Esophagus squamous epithelium (tissue), 5 donors: ENCODE data around the gene C10orf71. TPM values are rescaled to one million over a fixed set of nuclear protein-coding genes. Genes with fewer than 3 reads are reported as not detected.

Experiments used
- DNase-seq: peaks from one replicate; lab custom pipeline; 2025; lab: John Stamatoyannopoulos, UW
- H3K27ac ChIP-seq, 4 donors: fragments of 200-600 bp; sonication (generic); one replicate each; pipeline ENCODE4 v1.5.1; 2016 to 2019; ENCODE audit warnings: mild to moderate bottlenecking in 1 of 4
- H3K27me3 ChIP-seq, 4 donors: fragments of 200-600 bp; sonication (generic); 1 replicate in 3 of 4; 2 replicates in 1 of 4; pipeline versions ENCODE4 v1.5.1 to v1.6.0; 2017 to 2021; ENCODE audit warnings: antibody characterized with exemption in 1 of 4
- H3K36me3 ChIP-seq, 3 donors: fragments of 200-600 bp; sonication (generic); one replicate each; pipeline ENCODE4 v1.5.1; 2016 to 2019
- H3K4me1 ChIP-seq, 3 donors: fragments of 200-600 bp; sonication (generic); one replicate each; pipeline ENCODE4 v1.5.1; 2017 to 2019
- H3K4me3 ChIP-seq, 4 donors: fragments of 200-600 bp; sonication (generic); 1 replicate in 3 of 4; 2 replicates in 1 of 4; pipeline ENCODE4 v1.5.1; 2016 to 2019; ENCODE audit warnings: mild to moderate bottlenecking in 2 of 4, moderate library complexity in 1 of 4
- H3K9me3 ChIP-seq, 3 donors: fragments of 200-600 bp; sonication (generic); one replicate each; pipeline ENCODE4 v1.5.1; 2016 to 2019
- CTCF ChIP-seq, 6 experiments: fragments of 450-650 bp in 4 of 6; fragments of 200-600 bp in 2 of 6; sonication (generic) in 2 of 6; IDR thresholded peaks; one replicate each; pipeline ENCODE4 v1.5.1; 2016 to 2019; ENCODE audit warnings: antibody characterized with exemption in 6 of 6, mild to moderate bottlenecking in 4 of 6, moderate library complexity in 4 of 6
- POLR2A ChIP-seq, 4 donors: fragments of 450-650 bp; IDR thresholded peaks; one replicate each; pipeline ENCODE4 v1.6.1; 2017; ENCODE audit warnings: antibody characterized with exemption in 4 of 4, mild to moderate bottlenecking in 4 of 4, moderate library complexity in 3 of 4
- WGBS, 2 donors: methylation state at CpG; one replicate each; pipeline ENCODE4 v1.1.5; 2018; 5-methylcytosine and 5-hydroxymethylcytosine counted together
- intact Hi-C: fragments of 100-400 bp; cut with DNase I; formaldehyde crosslinking; loops from one replicate; pipeline ENCODE4 v1.15.0; 2022
- total RNA-seq, 4 donors: library from RNA; depleted of rRNA; stranded (reverse); fragments of >200 nt; gene quantifications; one replicate each; pipeline ENCODE4 v1.1.0, GENCODE V29; 2016
- donor health status: DM: yes; HTN: yes; CAD: no.

The C10orf71 gene
- total RNA-seq, 4 donors from 2014 or later: under 0.01 TPM; not detected in 3

- peaks cover 0 to 24% (median 6%) of the 10 kb centered on the region in 3 donors for H3K4me1 ChIP-seq
- peaks cover 0 to 5% (median 0%) of the 10 kb centered on the region in 4 donors for H3K27me3 ChIP-seq
- H3K36me3 ChIP-seq: no peaks in the 10 kb centered on the region
- WGBS, 2 donors: 100% methylated on average over 1 of the region's 3 CpGs; no CpG with 5 or more reads in 1 of the 2 donors
- TF ChIP-seq POLR2A (IDR thresholded peaks at IDR 0.05): no peak
- no peak for TF ChIP-seq CTCF (IDR thresholded peaks at IDR 0.05)
- no peak for DNase-seq
- H3K9me3 ChIP-seq: no peaks in the 10 kb centered on the region
- no peak overlapping the region for H3K27ac ChIP-seq
- intact Hi-C loops: no loop called here
- no peak overlapping the region for H3K4me3 ChIP-seq
Measured at GRCh38 chr10:49295297-49295696, 3.7 kb upstream of the C10orf71 start.

GRCh38 chr10:49296382-49296781 lies 2.6 kb upstream of the C10orf71 start:
- Histone ChIP-seq H3K27me3 (peaks cover 0 to 5% (median 0%) of the 10 kb centered on the region in 4 donors), H3K27ac (no peak overlapping the region), H3K4me1 (peaks cover 0 to 24% (median 6%) of the 10 kb centered on the region in 3 donors), H3K36me3 (no peaks in the 10 kb centered on the region), H3K9me3 (no peaks in the 10 kb centered on the region), H3K4me3 (no peak overlapping the region)
- no peak for DNase-seq
- intact Hi-C loops: no loop called here
- 87% methylated on average over 5 of the region's 7 CpGs; no CpG with 5 or more reads in 1 of the 2 donors for WGBS, 2 donors
- no peak for TF ChIP-seq POLR2A (IDR thresholded peaks at IDR 0.05)
- TF ChIP-seq CTCF (IDR thresholded peaks at IDR 0.05): no peak

GRCh38 chr10:49296836-49297235 lies 2.1 kb upstream of the C10orf71 start:
- TF ChIP-seq POLR2A (IDR thresholded peaks at IDR 0.05): no peak
- no peak for TF ChIP-seq CTCF (IDR thresholded peaks at IDR 0.05)
- no peaks in the 10 kb centered on the region for H3K36me3 ChIP-seq
- H3K27me3 ChIP-seq: peaks cover 0 to 4% (median 0%) of the 10 kb centered on the region in 4 donors
- peaks cover 0 to 24% (median 6%) of the 10 kb centered on the region in 3 donors for H3K4me1 ChIP-seq
- no peaks in the 10 kb centered on the region for H3K9me3 ChIP-seq
- DNase-seq: no peak
- H3K4me3 ChIP-seq: no peak overlapping the region
- H3K27ac ChIP-seq: no peak overlapping the region
- intact Hi-C loops: no loop called here
- 62 to 83% methylated on average over 6 to 8 of the region's 8 CpGs for WGBS, 2 donors

DNA sequence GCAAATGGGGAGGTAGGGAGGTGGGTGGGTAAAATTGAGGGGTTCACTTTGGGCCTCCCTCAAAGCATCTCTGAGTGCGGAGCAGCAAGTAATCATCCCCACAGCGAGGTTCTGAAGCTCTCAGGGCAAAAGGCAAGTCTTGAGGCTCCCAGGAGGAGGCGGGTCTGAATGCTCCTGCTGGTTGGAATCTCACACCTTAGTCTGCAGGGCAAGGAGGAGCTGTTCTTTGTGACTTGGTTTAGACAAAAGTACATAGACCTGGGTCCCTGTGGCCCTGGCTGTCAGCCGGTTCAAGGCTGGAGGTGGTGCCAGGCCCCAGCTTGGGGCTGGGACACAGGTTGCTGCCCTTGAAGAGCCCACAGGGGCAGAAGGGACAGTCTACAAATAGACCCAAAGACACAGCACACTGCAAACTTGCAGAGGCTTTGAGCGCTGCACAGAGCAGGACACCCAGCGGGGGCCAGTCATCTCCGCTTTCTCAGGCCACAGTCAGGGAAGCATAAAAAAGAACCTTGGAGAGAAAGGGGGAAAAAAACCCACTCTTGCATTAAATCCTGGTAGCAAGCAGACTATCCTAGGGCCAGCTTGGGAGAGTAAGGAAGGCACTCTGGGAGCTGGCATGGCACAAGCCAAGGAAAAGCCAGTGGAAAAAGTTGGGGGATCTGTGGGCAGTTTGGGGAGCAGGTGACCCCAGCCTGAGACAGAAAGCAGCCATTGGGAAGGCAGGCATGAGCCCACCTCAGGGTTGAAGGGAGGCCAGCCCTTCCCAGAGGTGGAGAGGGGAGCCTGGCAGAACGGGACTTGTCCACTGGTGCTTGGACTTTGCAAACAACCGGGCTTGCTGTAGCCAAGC lies 926 bp upstream of the C10orf71 start:
- Histone ChIP-seq H3K4me1 (peaks cover 0 to 24% (median 6%) of the 10 kb centered on the region in 3 donors), H3K27me3 (no peaks in the 10 kb centered on the region), H3K27ac (peak overlapping the region in 1 of 4 donors; percentile 54), H3K9me3 (no peaks in the 10 kb centered on the region), H3K36me3 (no peaks in the 10 kb centered on the region), H3K4me3 (peak overlapping the region in 1 of 4 donors; percentile 26)
- no peak for DNase-seq
- 70 to 71% methylated on average over 7 of the region's 9 CpGs for WGBS, 2 donors
- TF ChIP-seq POLR2A (IDR thresholded peaks at IDR 0.05) (no peak), CTCF (IDR thresholded peaks at IDR 0.05) (no peak)
- intact Hi-C loops: no loop called here

DNA sequence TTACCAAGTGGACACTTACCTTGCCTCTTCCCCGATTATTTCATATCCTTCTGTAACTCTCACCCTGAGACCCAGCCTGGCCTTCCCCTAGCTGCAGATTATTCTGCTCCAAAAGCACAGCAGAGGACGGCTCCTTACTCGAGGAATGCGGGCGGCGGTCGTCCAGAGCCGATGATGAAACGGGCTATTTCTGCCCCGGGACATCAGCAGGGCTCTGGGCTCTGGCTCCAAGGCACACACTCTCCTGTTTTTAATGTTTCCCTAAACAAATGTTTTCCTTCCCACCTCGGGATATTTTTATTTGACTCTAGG lies 343 bp upstream of the C10orf71 start:
- H3K27me3 ChIP-seq: no peaks in the 10 kb centered on the region
- DNase-seq: no peak
- H3K9me3 ChIP-seq: no peaks in the 10 kb centered on the region
- WGBS, 2 donors: 49 to 53% methylated on average over 11 of the region's 11 CpGs
- intact Hi-C loops: no loop called here
- peak overlapping the region in 1 of 4 donors; percentile 26 for H3K4me3 ChIP-seq
- H3K36me3 ChIP-seq: no peaks in the 10 kb centered on the region
- peaks cover 0 to 24% (median 6%) of the 10 kb centered on the region in 3 donors for H3K4me1 ChIP-seq
- TF ChIP-seq CTCF (IDR thresholded peaks at IDR 0.05) (no peak), POLR2A (IDR thresholded peaks at IDR 0.05) (no peak)
- peak overlapping the region in 2 of 4 donors; percentile 38 to 54 for H3K27ac ChIP-seq
